Activated CD4-positive, alpha-beta memory T cell treated with anti-CD3 and anti-CD28 coated beads for 36 hours (primary cell): ENCODE measurements around the gene MAPK8IP3. TPM values are rescaled to one million over a fixed set of nuclear protein-coding genes. Genes with fewer than 3 reads are reported as not detected.

Experiments
- CTCF ChIA-PET: fragments of 350-600 bp; sonication (Branson Sonifier 250); formaldehyde crosslinking; loops from one replicate; lab custom pipeline; 2021; ENCODE audit warnings: antibody characterized with exemption, inconsistent platforms; lab: Charles Lee
- POLR2A ChIA-PET: fragments of 350-600 bp; sonication (Branson Sonifier 250); formaldehyde crosslinking; loops from one replicate; lab custom pipeline; 2021; ENCODE audit warnings: antibody characterized with exemption; lab: Charles Lee
- DNase-seq: peaks from one replicate; pipeline ENCODE4 v3.0.0-alpha.2; 2020
- H3K27ac Mint-ChIP-seq: one replicate; pipeline ENCODE4 v1.8.0; 2021; ENCODE audit warnings: mixed read lengths
- H3K27me3 Mint-ChIP-seq: one replicate; pipeline ENCODE4 v1.8.0; 2021; ENCODE audit warnings: mixed read lengths
- H3K36me3 Mint-ChIP-seq: one replicate; pipeline ENCODE4 v1.8.0; 2021; ENCODE audit warnings: mixed read lengths
- H3K4me1 Mint-ChIP-seq: one replicate; pipeline ENCODE4 v1.8.0; 2021; ENCODE audit warnings: low read depth, mixed read lengths
- H3K4me3 Mint-ChIP-seq: one replicate; pipeline ENCODE4 v1.8.0; 2021; ENCODE audit warnings: mild to moderate bottlenecking, mixed read lengths
- H3K9me3 Mint-ChIP-seq: one replicate; pipeline ENCODE4 v1.8.0; 2021; ENCODE audit warnings: mixed read lengths
- intact Hi-C: fragments of 100-400 bp; cut with micrococcal nuclease; formaldehyde crosslinking; loops from one replicate; pipeline ENCODE4 v1.15.1; 2023
- total RNA-seq, 2 experiments: library from RNA; stranded (reverse); gene quantifications; one replicate each; pipeline ENCODE4 v1.2.3, GENCODE V29; 2021

MAPK8IP3 gene
- total RNA-seq, 2 experiments from 2014 or later: 51.7 to 56.8 TPM

DNA sequence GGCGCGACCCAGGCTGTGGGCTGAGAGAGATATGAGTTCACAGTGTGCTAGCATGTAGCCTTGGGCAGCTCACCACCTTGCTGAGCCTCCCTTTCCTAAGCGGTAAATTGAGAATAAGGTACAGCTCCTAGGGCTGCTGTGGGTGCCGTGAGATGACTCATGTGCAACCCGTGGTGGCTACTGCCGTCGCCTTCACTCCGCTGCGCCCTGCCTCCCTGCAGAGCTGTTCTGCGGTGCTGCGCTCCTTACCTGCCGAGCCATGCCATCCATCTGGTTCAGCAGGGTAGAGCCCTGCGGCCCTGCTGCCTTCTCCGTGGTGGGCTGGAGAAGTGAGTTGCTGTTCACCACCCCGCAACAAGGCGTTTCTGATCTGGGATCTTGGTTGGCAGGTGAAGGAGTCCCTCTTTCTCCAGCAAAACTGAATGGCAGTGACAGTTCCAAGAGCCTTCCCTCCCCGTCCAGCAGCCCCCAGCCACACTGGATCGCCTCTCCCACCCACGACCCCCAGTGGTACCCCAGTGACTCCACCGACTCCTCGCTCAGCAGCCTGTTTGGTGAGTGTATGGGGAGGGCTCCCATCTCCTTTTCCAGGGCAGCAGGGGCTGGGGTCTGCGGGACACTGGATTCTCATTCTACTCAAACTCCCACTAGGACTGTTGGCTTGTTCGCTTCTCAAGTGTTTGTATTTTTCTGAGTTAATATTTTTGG, 37.2 kb upstream of the MAPK8IP3 start:
- no peak for DNase-seq
- H3K9me3 Mint-ChIP-seq: no peaks in the 10 kb centered on the region
- intact Hi-C loops: no loop called here
- no peaks in the 10 kb centered on the region for H3K4me1 Mint-ChIP-seq
- H3K36me3 Mint-ChIP-seq: peaks cover 38% of the 10 kb centered on the region
- no peak overlapping the region for H3K4me3 Mint-ChIP-seq
- POLR2A ChIA-PET: no interaction called here
- no peaks in the 10 kb centered on the region for H3K27me3 Mint-ChIP-seq
- no peak overlapping the region for H3K27ac Mint-ChIP-seq
- CTCF ChIA-PET: no interaction called here

DNA sequence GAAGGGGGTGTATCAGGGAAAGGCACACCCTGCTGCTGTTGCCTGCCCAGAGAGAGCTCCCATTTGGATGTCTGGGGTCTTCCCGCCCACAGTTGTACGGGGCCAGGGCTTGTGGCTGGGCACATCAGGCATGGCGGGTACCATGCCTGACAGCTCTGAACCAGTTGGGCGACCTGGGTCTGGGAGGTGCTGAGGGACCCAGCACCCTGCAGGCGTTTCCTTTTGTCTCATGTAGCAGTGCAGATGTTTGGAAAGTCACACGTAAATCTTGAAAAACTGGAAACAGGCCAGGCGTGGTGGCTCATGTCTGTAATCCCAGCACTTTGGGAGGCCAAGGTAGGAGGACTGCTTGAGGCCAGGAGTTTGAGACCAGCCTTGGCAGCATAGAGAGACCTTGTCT, 36.3 kb upstream of the MAPK8IP3 start:
- Mint-ChIP-seq H3K27me3 (no peaks in the 10 kb centered on the region), H3K4me1 (no peaks in the 10 kb centered on the region), H3K27ac (no peak overlapping the region), H3K9me3 (no peaks in the 10 kb centered on the region), H3K4me3 (no peak overlapping the region), H3K36me3 (peaks cover 39% of the 10 kb centered on the region)
- intact Hi-C loops: no loop called here
- DNase-seq: no peak
- POLR2A ChIA-PET: no interaction called here
- CTCF ChIA-PET: no interaction called here

DNA sequence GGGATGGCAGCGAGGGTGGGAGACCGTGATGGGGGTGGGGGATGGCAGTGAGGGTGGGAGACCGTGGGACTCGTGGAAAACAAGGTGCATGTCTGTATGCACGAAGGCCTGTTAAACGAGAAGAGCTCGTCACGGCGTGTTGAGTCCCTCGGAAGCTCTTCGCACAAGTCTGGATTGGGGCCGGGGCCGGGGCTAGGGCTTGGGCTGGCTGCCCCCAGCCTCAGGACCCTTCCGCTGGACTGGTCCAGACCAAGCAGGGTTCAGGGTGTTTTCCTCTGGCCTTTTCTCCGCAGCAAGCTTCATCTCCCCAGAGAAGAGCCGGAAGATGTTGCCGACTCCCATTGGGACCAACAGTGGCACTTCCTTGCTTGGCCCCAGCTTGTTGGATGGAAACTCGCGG, 35.6 kb upstream of the MAPK8IP3 start:
- POLR2A ChIA-PET: no interaction called here
- Mint-ChIP-seq H3K36me3 (peaks cover 35% of the 10 kb centered on the region), H3K4me3 (no peak overlapping the region), H3K4me1 (no peaks in the 10 kb centered on the region), H3K9me3 (no peaks in the 10 kb centered on the region), H3K27ac (no peak overlapping the region), H3K27me3 (no peaks in the 10 kb centered on the region)
- CTCF ChIA-PET: no interaction called here
- intact Hi-C loops: no loop called here
- no peak for DNase-seq

DNA sequence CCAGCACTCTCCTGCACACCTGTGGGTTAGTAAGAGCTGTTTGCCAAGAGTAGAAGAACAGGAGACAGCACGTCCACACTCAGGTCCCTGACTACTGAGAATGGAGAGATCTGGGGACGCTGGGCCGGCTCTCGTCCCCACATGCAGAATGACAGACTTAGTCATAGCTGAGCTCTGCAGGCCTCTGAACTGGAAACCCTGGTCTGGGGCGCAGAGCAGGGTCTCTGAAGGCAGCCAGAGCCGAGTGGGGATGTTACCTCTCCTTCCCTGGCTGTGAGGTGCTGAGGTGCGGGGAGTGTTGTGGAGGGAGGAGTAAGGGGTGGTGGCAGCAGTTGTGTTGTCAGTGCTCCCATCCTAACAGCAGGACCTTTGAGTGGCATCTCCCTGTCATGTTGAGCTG, 35.1 kb upstream of the MAPK8IP3 start:
- Mint-ChIP-seq H3K4me1 (no peaks in the 10 kb centered on the region), H3K4me3 (no peak overlapping the region), H3K9me3 (no peaks in the 10 kb centered on the region), H3K27ac (no peak overlapping the region), H3K27me3 (no peaks in the 10 kb centered on the region), H3K36me3 (peaks cover 35% of the 10 kb centered on the region)
- no peak for DNase-seq
- POLR2A ChIA-PET: no interaction called here
- CTCF ChIA-PET: no interaction called here
- intact Hi-C loops: no loop called here

DNA sequence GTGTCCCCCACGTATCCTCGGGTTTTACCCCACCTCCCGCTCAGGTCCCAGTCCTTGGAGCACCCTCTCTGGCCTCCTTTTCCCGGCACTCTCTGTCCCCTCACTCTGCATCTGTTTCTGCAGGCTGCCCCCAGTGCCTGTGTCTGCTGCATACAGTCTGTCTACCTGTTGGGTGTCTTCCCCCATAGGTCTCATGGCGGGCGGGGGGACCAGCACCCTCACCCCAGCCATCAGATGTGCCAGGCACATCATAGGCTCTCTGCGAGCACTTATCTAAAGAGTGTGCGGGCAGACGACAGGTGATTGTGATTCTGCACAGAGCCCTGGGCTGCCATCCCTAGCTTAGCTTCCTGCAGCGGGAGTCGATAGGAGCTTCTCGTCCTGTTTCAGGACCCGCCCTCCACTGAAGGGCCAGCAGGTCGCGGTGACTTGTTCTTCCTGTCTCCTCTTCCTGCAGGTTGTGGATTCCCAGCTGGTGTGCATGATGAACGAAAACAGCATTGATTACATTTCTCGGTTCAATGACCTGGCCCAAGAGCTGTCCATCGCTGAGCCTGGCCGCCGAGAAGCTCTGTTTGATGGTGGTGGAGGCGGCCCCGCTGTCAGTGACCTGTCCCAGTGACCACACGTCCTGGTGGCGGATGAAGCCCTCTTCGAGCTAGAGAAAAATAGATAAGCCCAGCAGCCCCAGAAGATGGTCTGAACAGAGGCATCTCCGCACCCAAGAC, 32.4 kb upstream of the MAPK8IP3 start:
- intact Hi-C loops: no loop called here
- no peak overlapping the region for H3K4me3 Mint-ChIP-seq
- peaks cover 28% of the 10 kb centered on the region for H3K36me3 Mint-ChIP-seq
- no peak overlapping the region for H3K27ac Mint-ChIP-seq
- no peak for DNase-seq
- no peaks in the 10 kb centered on the region for H3K27me3 Mint-ChIP-seq
- H3K9me3 Mint-ChIP-seq: no peaks in the 10 kb centered on the region
- ChIA-PET POLR2A (no interaction called here), CTCF (no interaction called here)
- peaks cover 4% of the 10 kb centered on the region for H3K4me1 Mint-ChIP-seq

DNA sequence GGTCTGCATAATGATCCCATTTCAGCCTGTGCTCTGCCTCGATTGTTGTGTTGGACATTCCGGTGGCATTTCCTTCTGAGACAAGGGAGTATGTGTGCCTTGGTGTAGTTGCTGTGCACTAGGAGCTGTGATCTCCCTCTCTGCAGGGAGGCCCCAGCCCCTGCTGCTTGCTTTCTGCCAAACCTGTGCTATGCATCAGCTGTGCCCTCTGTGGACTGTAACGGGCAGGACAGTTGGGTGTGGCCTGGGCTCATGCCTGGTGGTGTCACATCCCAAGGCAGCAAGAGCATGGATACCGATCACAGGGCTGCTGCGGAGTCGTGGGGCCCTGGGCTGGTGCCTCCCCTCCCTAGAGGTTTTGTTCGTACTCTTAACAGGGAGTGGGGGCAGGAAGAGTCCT, 31.7 kb upstream of the MAPK8IP3 start:
- Mint-ChIP-seq H3K27me3 (no peaks in the 10 kb centered on the region), H3K27ac (no peak overlapping the region), H3K9me3 (no peaks in the 10 kb centered on the region), H3K4me3 (no peak overlapping the region), H3K4me1 (peaks cover 9% of the 10 kb centered on the region), H3K36me3 (peaks cover 26% of the 10 kb centered on the region)
- DNase-seq: no peak
- ChIA-PET CTCF (no interaction called here), POLR2A (no interaction called here)
- intact Hi-C loops: no loop called here

DNA sequence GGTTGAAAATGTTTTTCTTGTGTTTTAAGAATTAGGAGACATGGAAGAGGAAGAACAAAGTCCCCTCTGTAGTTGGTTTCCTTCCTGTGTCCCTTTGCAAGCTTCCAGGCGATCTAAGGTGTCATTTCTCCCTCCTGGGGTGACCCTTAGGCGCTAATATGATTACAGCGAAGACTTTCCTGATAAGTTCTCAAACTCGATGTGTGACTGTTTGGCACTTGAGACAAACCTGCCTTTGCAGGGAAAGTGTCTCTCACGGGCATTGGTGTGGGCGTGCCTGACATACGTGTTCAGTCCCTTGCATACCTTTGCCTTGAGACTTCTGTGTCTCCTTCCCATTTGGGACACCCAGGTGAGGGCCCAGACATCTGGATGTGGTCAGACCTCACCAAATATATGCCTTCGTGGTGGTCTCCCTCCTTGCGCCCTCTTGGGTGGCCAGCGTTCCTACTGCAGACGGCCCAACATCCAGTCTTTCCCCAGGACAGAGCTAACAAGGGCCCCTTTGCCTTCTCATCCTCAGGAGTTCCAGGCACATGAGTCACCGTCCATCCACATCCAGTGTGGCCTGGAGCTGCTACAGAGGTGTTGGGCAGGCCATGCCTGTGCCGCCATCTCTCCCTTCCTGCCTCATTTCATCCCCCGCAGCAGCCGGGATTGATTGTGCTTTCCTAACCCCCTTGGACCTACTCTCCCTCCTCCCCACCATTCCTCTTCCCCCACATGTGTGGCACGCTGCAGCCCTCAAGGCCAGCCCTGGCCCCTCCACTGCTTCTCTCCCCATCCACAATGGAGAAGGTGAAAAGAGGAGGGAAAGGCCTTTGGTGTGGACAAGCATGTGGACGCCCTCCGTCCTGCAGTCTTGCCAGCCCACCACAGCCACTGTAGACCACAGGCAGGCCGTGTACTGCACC, 31.0 kb upstream of the MAPK8IP3 start:
- POLR2A ChIA-PET: no interaction called here
- intact Hi-C loops: no loop called here
- peaks cover 19% of the 10 kb centered on the region for H3K36me3 Mint-ChIP-seq
- no peaks in the 10 kb centered on the region for H3K9me3 Mint-ChIP-seq
- CTCF ChIA-PET: no interaction called here
- peaks cover 14% of the 10 kb centered on the region for H3K4me1 Mint-ChIP-seq
- H3K4me3 Mint-ChIP-seq: no peak overlapping the region
- DNase-seq: no peak
- no peak overlapping the region for H3K27ac Mint-ChIP-seq
- H3K27me3 Mint-ChIP-seq: no peaks in the 10 kb centered on the region

DNA sequence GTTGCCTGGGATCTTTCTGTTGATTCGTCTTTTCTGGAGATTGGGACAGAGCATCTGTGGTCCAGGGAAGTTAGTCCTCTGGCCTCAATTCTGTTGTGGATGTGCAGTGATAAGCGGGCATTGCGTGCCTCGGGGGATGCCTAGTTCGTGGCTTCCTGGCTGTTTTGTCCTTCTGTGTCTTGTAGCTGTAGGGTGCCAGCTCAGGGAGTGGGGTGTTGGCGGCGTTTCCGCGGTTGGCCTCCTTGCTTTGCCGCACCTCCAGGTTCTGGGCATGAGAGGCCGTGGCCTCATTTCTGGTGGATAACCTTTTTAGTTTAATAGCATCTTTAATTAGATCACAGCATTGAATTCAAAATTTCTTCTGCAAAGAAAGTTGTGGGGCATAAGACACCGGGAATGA, 29.3 kb upstream of the MAPK8IP3 start:
- CTCF ChIA-PET: no interaction called here
- no peaks in the 10 kb centered on the region for H3K27me3 Mint-ChIP-seq
- H3K4me3 Mint-ChIP-seq: no peak overlapping the region
- intact Hi-C loops: no loop called here
- H3K4me1 Mint-ChIP-seq: peaks cover 29% of the 10 kb centered on the region
- DNase-seq: no peak
- POLR2A ChIA-PET: no interaction called here
- H3K27ac Mint-ChIP-seq: no peak overlapping the region
- no peaks in the 10 kb centered on the region for H3K9me3 Mint-ChIP-seq
- peaks cover 17% of the 10 kb centered on the region for H3K36me3 Mint-ChIP-seq

DNA sequence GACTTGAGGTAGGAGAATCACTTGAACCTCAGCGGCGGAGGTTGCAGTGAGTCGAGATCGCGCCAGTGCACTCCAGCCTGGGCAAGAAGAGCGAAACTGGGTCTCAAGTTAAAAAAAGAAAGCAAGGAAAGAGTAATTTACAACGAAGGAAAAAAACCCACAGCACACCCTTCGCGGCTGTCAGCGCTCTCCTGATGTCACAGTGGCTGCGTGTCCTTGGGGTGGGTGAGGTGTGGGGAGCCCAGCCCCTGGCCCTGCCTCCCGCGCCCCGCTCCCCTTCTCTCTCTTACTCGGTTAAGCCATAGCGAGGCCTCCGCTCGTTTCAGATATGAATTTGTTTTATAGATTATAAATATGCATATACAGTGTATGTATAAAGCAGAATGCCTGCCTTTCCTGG, 28.7 kb upstream of the MAPK8IP3 start:
- ChIA-PET POLR2A (interaction anchor here (1.0 to 1.8 kb wide), 3 partner anchors 28 to 298 kb away, joined by 3 to 18 read pairs (median 6); partner anchors contain the start of gene MAPK8IP3), CTCF (interaction anchor here (0.7 to 2.1 kb wide), 4 partner anchors 29 to 251 kb away, joined by 3 to 22 read pairs (median 7); partner anchors contain the start of genes MAPK8IP3, NUBP2 and SPSB3)
- Mint-ChIP-seq H3K36me3 (peaks cover 13% of the 10 kb centered on the region), H3K27me3 (no peaks in the 10 kb centered on the region), H3K4me3 (peak overlapping the region; percentile 55), H3K27ac (no peak overlapping the region), H3K4me1 (peaks cover 29% of the 10 kb centered on the region), H3K9me3 (no peaks in the 10 kb centered on the region)
- intact Hi-C loops: no loop called here
- no peak for DNase-seq

DNA sequence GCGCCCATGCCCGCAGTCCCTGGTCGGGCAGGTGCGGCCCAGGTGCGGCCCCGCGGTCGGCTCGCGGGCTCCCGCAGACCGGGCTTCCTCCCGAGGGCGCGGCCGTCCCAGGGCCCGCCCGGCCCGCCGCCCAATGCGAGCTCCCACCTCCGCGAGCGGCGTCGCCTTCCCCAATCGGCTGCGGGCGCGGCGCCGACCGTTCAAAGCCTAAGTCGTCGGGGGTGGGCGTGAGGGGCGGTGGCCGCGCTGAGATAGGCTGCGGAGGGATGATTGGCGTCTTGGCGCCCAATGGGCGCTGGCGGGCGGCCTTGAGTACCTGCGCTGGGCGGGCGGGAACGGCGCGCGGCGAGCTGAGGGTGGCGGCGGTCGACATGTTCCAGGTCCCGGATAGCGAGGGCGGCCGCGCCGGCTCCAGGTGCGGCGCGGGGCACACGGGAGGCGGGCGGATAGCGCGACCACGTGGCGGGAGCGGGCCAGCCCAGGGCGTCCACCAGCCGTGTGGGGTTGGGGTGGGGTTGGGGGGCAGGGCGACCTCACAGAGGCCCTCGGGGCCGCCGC, 28.0 kb upstream of the MAPK8IP3 start, which contains the start of gene JPT2:
JPT2 (plus strand) TSS at position 338 of the 558 bp plus-strand sequence; CDS start at position 372, 34 bp downstream.
- Mint-ChIP-seq H3K4me3 (peak within 1 kb of the TSS; percentile 97), H3K36me3 (peaks cover 10% of the 10 kb centered on the region), H3K4me1 (peaks cover 29% of the 10 kb centered on the region), H3K9me3 (no peaks in the 10 kb centered on the region), H3K27me3 (no peaks in the 10 kb centered on the region), H3K27ac (peak within 1 kb of the TSS; percentile 79)
- peak; percentile 98 for DNase-seq
- intact Hi-C loops: loop anchor here (1.0 to 2.0 kb wide), 4 partner anchors 27 to 65 kb away; partner anchors contain the start of genes CRAMP1 and IFT140
- ChIA-PET POLR2A (interaction anchor here (0.5 to 1.8 kb wide), 9 partner anchors 17 to 988 kb away, joined by 3 to 18 read pairs (median 3); partner anchors contain the start of genes MAPK8IP3, TMEM204 and WDR24), CTCF (interaction anchor here (0.6 to 2.1 kb wide), 7 partner anchors 28 to 314 kb away, joined by 3 to 22 read pairs (median 3); partner anchors contain the start of genes EME2, MAPK8IP3, MRPS34 and NUBP2)

DNA sequence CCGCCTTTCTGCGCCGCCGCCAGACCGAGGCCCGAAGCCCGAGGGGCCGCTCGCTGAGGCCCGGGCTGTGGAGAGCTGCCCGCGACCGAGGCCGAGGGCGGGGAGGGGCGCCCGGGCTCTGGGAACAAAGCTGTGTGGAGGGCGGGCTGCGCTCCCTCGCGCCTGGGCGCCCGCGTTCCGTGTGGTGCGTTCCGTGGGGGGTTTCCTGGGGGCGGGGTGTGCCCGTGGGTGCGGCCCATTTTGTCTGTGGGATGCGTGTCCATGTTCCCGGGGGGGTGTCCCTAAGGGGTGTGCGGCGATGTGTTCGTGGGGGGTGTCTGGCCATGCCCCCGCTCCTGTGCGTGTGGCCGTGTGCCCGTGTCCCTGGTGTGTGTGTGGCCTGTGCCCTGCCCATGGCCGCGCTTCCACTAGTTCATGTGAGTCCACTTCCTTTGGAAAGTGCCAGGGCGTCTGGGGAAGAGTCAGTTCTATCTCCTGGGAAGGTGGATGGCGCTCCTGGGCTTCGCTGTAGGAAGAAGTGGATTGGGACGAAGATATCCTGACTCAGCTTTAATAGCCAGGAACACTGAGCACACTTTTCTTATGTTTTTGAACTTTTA, 27.4 kb upstream of the MAPK8IP3 start:
- H3K36me3 Mint-ChIP-seq: peaks cover 13% of the 10 kb centered on the region
- DNase-seq: peak; percentile 48
- no peaks in the 10 kb centered on the region for H3K9me3 Mint-ChIP-seq
- H3K27me3 Mint-ChIP-seq: no peaks in the 10 kb centered on the region
- ChIA-PET CTCF (interaction anchor here (0.8 to 2.1 kb wide), 4 partner anchors 27 to 104 kb away, joined by 3 to 22 read pairs (median 6); partner anchors contain the start of genes EME2, MAPK8IP3, MRPS34 and NUBP2), POLR2A (interaction anchor here (0.5 to 1.8 kb wide), 9 partner anchors 17 to 988 kb away, joined by 3 to 18 read pairs (median 3); partner anchors contain the start of genes MAPK8IP3, TMEM204 and WDR24)
- peak overlapping the region; percentile 79 for H3K27ac Mint-ChIP-seq
- intact Hi-C loops: loop anchor here (1.0 to 2.0 kb wide), 4 partner anchors 26 to 66 kb away; partner anchors contain the start of genes CRAMP1 and IFT140
- peaks cover 29% of the 10 kb centered on the region for H3K4me1 Mint-ChIP-seq
- peak overlapping the region; percentile 97 for H3K4me3 Mint-ChIP-seq
